Choroid plexus epithelial cell (primary cell): ENCODE measurements around the gene HNMT.

Source experiments
- DNase-seq: peaks from one replicate; pipeline ENCODE4 v3.0.0-alpha.2; 2010; ENCODE audit warnings: low read depth
- H3K4me3 ChIP-seq: 2 replicates; pipeline ENCODE4 v1.5.1; 2011; ENCODE audit warnings: low read depth, mild to moderate bottlenecking, control low read depth, low read length, moderate library complexity
- TF ChIP-seq, protein P1 (sequence below): conservative IDR thresholded peaks from 2 replicates; pipeline ENCODE4 v1.5.1; 2011; ENCODE audit warnings: low read depth, mild to moderate bottlenecking, control low read depth, inconsistent platforms, low read length, moderate library complexity

The HNMT gene

DNA sequence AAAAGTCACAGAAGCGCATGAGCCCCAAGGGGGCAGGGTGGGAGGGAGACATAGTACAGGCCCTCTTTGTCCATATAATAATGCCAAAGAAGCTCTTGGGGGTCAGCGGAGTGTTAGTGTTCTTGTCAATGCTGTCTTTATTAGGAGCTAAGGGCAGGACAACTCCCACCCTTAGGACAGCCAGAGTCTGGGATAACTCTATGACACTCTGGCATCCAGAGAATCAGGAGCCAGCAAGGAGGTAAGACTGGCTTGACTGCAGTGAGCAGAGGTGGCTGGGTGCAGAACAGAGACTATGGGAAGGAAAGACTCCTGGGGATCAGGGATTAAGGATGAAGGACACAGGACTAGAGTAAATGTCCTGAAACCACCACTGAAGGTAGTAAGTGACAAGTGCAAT, 19.0 kb upstream of the HNMT start:
- DNase-seq, result no peak
- no peak overlapping the region for H3K4me3 ChIP-seq
- TF ChIP-seq, protein P1, sequence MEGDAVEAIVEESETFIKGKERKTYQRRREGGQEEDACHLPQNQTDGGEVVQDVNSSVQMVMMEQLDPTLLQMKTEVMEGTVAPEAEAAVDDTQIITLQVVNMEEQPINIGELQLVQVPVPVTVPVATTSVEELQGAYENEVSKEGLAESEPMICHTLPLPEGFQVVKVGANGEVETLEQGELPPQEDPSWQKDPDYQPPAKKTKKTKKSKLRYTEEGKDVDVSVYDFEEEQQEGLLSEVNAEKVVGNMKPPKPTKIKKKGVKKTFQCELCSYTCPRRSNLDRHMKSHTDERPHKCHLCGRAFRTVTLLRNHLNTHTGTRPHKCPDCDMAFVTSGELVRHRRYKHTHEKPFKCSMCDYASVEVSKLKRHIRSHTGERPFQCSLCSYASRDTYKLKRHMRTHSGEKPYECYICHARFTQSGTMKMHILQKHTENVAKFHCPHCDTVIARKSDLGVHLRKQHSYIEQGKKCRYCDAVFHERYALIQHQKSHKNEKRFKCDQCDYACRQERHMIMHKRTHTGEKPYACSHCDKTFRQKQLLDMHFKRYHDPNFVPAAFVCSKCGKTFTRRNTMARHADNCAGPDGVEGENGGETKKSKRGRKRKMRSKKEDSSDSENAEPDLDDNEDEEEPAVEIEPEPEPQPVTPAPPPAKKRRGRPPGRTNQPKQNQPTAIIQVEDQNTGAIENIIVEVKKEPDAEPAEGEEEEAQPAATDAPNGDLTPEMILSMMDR, result no peak

DNA sequence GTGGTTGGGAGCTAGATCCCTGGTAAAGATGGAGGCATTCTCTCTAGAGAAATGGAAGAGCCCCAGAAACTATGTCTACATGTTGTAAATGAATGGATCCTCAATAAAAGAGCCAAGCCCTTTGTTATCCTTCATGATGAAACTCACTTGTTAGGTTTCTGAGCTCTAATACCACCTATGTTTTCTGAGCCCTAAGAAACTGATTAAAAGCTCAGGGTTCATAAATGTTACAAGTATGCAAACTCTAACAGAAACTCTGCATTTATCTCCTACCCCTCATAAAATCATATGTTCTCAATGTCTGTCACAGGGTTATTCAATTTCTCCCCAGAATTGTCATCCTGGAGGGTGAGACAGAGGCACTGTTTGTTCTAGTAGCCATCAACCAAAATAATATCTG, 18.0 kb upstream of the HNMT start:
- H3K4me3 ChIP-seq, result no peak overlapping the region
- no peak for DNase-seq
- TF ChIP-seq, protein P1, result no peak

DNA sequence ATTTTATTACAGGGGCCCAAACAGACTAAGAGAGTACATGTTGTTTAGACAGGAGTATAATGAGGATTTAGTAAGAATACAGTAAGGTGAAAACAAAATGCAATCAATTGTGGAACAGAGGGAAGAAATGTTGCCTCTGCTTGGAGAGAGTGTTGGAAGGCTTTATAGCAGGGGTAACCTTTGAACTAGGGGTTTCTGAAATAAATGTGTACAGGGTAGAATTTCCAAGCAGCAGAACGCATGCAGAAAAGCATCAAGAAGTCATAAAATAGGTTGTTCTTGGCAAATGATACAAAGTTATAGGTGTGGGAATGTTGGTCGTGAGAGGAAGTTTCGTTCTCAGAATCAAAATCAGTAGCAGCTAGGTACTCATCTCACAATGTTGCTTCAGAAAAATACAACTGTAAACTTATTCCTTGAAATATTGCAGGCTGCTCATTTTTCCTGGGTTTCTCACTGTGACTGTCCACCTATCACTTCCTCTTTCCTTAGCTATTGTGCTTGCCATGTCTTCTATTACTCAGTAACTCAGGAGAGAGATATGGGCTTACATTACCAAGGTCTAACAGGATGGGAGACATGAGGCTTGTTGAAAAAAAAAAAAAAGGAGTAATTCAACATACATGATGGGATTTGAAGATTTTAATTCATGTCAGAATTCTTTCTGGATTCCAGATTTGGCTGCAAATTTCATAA, 17.1 kb upstream of the HNMT start:
- no peak for DNase-seq
- H3K4me3 ChIP-seq, result no peak overlapping the region
- TF ChIP-seq, protein P1, result no peak

DNA sequence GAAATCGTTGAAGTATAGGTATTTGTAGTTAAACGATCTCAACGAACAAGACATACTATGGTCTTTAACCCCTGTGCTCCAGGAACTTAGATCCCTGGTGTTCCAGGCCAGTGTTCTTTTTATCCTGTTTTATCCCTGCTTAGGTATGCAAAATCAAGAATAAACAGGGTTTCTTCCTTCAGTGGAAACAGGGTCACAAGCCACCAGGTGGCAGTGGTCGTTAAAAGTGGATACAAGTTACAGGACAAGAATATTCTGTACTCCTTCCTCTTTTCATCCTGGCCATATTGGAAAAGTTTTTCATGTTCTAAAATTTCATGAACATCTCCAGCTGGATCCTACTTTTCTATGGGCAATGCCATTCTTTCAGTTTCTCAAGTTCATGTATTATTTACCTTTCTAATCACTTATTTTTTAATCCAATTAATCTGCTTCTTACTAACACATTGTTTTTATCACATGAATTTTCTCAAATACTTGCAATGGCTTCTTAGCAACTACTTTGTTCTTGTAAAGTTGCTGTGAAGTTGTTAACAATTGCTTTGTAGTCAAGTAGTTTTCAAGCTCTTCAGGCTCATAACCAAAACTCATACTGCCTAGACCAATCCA, 16.4 kb upstream of the HNMT start:
- no peak overlapping the region for H3K4me3 ChIP-seq
- TF ChIP-seq, protein P1, result peak; percentile 80
- peak; percentile 89 for DNase-seq

DNA sequence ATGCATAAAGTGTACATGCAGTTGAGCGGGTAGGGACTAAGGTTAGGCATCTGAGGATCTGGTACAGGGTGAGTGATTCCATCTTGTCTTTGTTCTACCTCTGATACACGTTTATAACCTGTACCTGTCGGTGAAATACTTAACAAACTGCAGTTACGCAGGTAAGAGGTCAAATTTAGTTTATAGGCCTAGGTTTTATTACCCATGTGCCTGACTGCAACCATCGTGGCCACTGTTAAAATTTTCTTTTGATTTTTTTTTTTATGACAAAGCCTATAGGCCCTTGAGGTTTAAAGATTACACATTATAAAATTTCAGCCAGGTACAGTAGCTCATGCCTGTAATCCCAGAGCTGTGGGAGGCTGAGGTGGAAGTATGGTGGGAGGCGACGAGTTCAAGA, 15.4 kb upstream of the HNMT start:
- no peak overlapping the region for H3K4me3 ChIP-seq
- no peak for DNase-seq
- TF ChIP-seq, protein P1, result no peak

DNA sequence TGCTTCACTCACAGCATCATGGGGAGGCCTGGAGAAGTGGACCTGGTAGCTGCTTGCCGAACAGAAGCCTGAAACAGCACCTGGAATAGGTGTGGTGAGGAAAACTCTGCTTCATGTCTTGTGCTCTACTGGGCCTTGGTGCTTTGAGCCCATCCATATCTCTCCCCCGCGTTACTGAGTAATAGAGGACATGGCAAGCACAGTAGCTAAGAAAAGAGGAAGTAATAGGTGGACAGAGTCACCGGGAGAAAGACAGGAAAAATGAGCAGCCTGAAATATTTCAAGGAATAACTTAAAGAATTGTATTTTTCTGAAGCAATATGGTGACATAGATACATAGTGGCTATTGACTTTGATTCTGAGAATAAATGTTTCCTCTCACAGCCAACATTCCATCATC, 14.0 kb upstream of the HNMT start:
- H3K4me3 ChIP-seq, result no peak overlapping the region
- TF ChIP-seq, protein P1, result no peak
- DNase-seq, result no peak

DNA sequence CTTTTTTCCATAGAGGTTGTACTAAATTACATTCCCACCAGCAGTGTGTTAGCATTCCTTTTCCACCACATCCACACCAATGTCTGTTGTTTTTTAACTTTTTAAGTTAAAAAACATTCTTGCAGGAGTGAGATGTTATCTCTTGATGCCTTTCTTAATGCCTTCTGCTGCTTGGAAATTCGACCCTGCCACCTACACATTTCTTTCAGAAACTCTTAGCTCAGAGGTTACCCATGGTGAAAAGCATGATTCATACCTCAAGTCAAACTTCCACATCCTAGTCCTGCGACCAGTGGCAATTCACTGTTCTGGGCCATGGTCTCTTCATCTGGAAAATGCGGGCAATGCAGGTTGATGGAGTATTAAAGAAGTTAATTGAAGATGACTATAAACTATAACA, 12.7 kb upstream of the HNMT start:
- TF ChIP-seq, protein P1, result no peak
- peak; percentile 77 for DNase-seq

More for the DNA sequence above, 12.7 kb upstream of the HNMT start:
- no peak overlapping the region for H3K4me3 ChIP-seq
